MM.1S (cell line): ENCODE data around the gene HOXC4.
A peak's percentile ranks its signal among the peaks of the same experiment; 100 is the strongest.

Experiments
- DNase-seq: peaks from one replicate; pipeline ENCODE4 v3.0.0-alpha.2; 2015
- H2AFZ ChIP-seq: fragments of 300-600 bp; sonication (generic); 2 replicates; pipeline ENCODE4 v1.6.0; 2016; ENCODE audit warnings: antibody characterized with exemption, low read length
- H3F3A ChIP-seq: fragments of 300-600 bp; sonication (generic); 2 replicates; pipeline ENCODE4 v1.6.1; 2016; ENCODE audit warnings: mild to moderate bottlenecking, antibody characterized with exemption, low read length, moderate library complexity, mixed read lengths; ENCODE audit not compliant: insufficient read depth
- H3K27ac ChIP-seq: fragments of 300-600 bp; sonication (generic); 2 replicates; pipeline ENCODE4 v1.5.1; 2016; ENCODE audit warnings: mild to moderate bottlenecking, low read length
- H3K27me3 ChIP-seq: fragments of 300-600 bp; sonication (generic); replicated peaks from 2 replicates; pipeline ENCODE4 v1.6.0; 2016; ENCODE audit warnings: low read length; ENCODE audit not compliant: insufficient read depth
- H3K36me3 ChIP-seq: fragments of 300-600 bp; sonication (generic); replicated peaks from 2 replicates; pipeline ENCODE4 v1.6.1; 2016; ENCODE audit warnings: mild to moderate bottlenecking, low read length, mixed read lengths; ENCODE audit not compliant: insufficient read depth
- H3K4me1 ChIP-seq: fragments of 300-600 bp; sonication (generic); 2 replicates; pipeline ENCODE4 v1.6.1; 2016; ENCODE audit warnings: low read length, mixed read lengths
- H3K4me2 ChIP-seq: fragments of 300-600 bp; sonication (generic); 2 replicates; pipeline ENCODE4 v1.6.0; 2016; ENCODE audit warnings: low read depth, low read length
- H3K4me3 ChIP-seq: fragments of 300-600 bp; sonication (generic); 2 replicates; pipeline ENCODE4 v1.5.1; 2016; ENCODE audit warnings: low read length, mixed read lengths
- H3K79me2 ChIP-seq: fragments of 300-600 bp; sonication (generic); 2 replicates; pipeline ENCODE4 v1.6.1; 2016; ENCODE audit warnings: mixed run types, low read length, mixed read lengths
- H3K9ac ChIP-seq: fragments of 300-600 bp; sonication (generic); 2 replicates; pipeline ENCODE4 v1.6.1; 2016; ENCODE audit warnings: low read length, mixed read lengths
- H3K9me2 ChIP-seq: fragments of 300-600 bp; sonication (generic); replicated peaks from 2 replicates; pipeline ENCODE4 v1.6.1; 2016; ENCODE audit warnings: mild to moderate bottlenecking, low read length, mixed read lengths; ENCODE audit not compliant: insufficient read depth
- H3K9me3 ChIP-seq: fragments of 300-600 bp; sonication (generic); replicated peaks from 2 replicates; pipeline ENCODE4 v1.6.1; 2016; ENCODE audit warnings: mild to moderate bottlenecking, low read length, mixed read lengths; ENCODE audit not compliant: insufficient read depth
- H4K20me1 ChIP-seq: fragments of 300-600 bp; sonication (generic); 2 replicates; pipeline ENCODE4 v1.6.1; 2016; ENCODE audit warnings: mild to moderate bottlenecking, low read length, moderate library complexity, mixed read lengths; ENCODE audit not compliant: insufficient read depth
- EZH2 ChIP-seq: fragments of 300-600 bp; sonication (generic); optimal IDR thresholded peaks from 2 replicates; pipeline ENCODE3; 2017; ENCODE audit warnings: low read depth, mild to moderate bottlenecking, antibody characterized with exemption, low read length, mixed read lengths
- EZH2phosphoT487 ChIP-seq: fragments of 300-600 bp; sonication (generic); IDR thresholded peaks from 2 replicates; pipeline ENCODE4 v1.6.1; 2018; ENCODE audit warnings: antibody characterized with exemption, low read length
- TF ChIP-seq, protein P1 (sequence below): fragments of 300-600 bp; sonication (generic); IDR thresholded peaks from 2 replicates; pipeline ENCODE4 v1.5.1; 2016; ENCODE audit warnings: antibody characterized with exemption, low read length, mixed read lengths

The HOXC4 gene

DNA sequence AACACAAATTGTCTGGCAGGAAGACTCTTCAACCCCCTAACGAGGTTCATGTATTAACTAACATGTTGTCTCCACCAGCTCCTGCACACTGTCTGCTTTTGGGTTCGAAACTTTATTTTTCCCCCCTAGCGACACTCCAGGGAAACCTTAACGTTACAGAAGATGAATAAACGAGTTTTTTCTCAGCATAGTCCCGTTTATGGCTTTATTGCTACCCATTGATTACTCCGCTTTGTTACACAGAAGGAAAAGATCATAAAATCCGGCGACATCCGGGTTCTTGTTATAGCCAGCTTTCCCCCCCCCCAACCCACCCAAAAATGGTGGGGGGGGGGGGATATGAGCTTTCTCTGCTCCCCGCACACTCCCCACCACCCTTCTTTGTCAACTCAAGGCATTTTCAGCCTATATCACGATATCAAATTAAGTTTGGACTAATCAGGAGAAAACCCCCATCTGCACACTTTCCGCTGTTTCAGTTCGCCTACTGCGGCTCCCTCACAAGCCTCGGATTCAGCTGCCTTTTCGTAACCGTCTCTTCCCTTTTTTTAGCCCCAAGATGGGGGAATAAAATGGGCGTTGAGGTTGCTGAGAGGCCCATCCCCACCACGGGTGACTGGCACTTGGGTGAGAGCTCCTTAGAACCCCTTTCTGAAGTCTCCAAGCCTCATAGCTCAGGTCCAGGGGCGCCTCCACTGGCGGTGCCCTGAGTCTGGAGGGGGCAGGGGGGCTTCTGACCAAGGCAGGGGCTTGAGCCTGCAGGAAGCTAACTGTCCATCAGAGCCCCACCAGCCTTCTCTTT is 26.8 kb upstream of the HOXC4 start:
- DNase-seq = no peak
- Histone ChIP-seq H3K4me3 (no peak overlapping the region), H4K20me1 (no peaks in the 10 kb centered on the region), H3F3A (no peaks in the 10 kb centered on the region), H3K36me3 (no peaks in the 10 kb centered on the region), H3K27ac (no peak overlapping the region), H3K79me2 (no peaks in the 10 kb centered on the region), H2AFZ (no peak overlapping the region), H3K9ac (no peak overlapping the region), H3K4me2 (no peak overlapping the region), H3K9me3 (no peaks in the 10 kb centered on the region), H3K27me3 (peaks cover 99% of the 10 kb centered on the region), H3K9me2 (no peaks in the 10 kb centered on the region), H3K4me1 (no peaks in the 10 kb centered on the region)
- TF ChIP-seq EZH2phosphoT487 = no peak
- TF ChIP-seq, protein P1, sequence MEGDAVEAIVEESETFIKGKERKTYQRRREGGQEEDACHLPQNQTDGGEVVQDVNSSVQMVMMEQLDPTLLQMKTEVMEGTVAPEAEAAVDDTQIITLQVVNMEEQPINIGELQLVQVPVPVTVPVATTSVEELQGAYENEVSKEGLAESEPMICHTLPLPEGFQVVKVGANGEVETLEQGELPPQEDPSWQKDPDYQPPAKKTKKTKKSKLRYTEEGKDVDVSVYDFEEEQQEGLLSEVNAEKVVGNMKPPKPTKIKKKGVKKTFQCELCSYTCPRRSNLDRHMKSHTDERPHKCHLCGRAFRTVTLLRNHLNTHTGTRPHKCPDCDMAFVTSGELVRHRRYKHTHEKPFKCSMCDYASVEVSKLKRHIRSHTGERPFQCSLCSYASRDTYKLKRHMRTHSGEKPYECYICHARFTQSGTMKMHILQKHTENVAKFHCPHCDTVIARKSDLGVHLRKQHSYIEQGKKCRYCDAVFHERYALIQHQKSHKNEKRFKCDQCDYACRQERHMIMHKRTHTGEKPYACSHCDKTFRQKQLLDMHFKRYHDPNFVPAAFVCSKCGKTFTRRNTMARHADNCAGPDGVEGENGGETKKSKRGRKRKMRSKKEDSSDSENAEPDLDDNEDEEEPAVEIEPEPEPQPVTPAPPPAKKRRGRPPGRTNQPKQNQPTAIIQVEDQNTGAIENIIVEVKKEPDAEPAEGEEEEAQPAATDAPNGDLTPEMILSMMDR = no peak
- no peak for TF ChIP-seq EZH2

DNA sequence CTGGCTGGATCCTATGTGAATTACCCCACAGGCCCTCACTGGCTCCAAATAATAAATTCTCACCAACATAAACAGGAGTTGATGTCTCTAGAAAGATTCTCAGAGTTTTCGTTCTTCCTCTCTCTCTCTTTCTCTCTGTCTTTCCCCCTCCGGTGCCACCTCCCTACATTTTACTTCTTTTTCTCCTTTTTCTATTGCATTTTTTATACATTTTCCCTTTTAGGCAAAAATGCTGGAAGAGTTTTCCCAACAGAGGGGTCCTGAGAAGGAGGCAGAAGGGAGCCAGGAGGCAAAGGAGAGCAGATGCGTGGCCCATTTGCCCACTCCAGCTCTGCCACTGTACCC is 26.2 kb upstream of the HOXC4 start:
- Histone ChIP-seq H3K4me2 (no peak overlapping the region), H3K27me3 (peaks cover 99% of the 10 kb centered on the region), H3K36me3 (no peaks in the 10 kb centered on the region), H4K20me1 (no peaks in the 10 kb centered on the region), H3K79me2 (no peaks in the 10 kb centered on the region), H3K9me3 (no peaks in the 10 kb centered on the region), H3K9me2 (no peaks in the 10 kb centered on the region), H3K4me1 (no peaks in the 10 kb centered on the region), H2AFZ (no peak overlapping the region), H3K9ac (no peak overlapping the region), H3K27ac (no peak overlapping the region), H3F3A (no peaks in the 10 kb centered on the region), H3K4me3 (no peak overlapping the region)
- no peak for TF ChIP-seq EZH2phosphoT487
- TF ChIP-seq, protein P1 = no peak
- no peak for TF ChIP-seq EZH2
- no peak for DNase-seq

DNA sequence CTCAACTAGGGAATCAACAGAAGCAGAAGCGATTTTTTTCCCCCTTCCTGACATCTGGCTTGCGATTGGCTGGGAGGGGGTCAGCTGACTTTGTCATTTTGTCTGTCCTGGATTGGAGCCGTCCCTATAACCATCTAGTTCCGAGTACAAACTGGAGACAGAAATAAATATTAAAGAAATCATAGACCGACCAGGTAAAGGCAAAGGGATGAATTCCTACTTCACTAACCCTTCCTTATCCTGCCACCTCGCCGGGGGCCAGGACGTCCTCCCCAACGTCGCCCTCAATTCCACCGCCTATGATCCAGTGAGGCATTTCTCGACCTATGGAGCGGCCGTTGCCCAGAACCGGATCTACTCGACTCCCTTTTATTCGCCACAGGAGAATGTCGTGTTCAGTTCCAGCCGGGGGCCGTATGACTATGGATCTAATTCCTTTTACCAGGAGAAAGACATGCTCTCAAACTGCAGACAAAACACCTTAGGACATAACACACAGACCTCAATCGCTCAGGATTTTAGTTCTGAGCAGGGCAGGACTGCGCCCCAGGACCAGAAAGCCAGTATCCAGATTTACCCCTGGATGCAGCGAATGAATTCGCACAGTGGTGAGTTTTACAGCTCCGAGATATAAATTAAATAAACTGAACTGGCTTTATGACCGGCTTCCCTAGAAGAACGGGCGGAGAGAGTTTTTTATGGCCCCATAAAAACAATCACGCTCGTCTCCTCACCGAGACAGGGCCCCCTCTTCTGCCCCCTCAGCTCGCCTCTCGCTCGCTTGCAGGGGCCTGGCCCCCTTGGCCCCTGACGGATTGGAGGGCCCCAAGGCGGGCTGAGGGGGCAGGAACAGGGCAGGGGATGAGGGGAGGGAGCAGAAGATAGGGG is 25.1 kb upstream of the HOXC4 start, which contains the start of gene HOXC6:
HOXC6 (plus strand) TSS at position 127 of the 888 bp plus-strand sequence; CDS start at position 209, 82 bp downstream.
- Histone ChIP-seq H3K4me3 (no peak within 1 kb of the TSS), H3K4me1 (no peaks in the 10 kb centered on the region), H3K9me2 (no peaks in the 10 kb centered on the region), H3K9ac (no peak within 1 kb of the TSS), H3K79me2 (no peaks in the 10 kb centered on the region), H3K27ac (no peak within 1 kb of the TSS), H3K36me3 (no peaks in the 10 kb centered on the region), H3F3A (no peaks in the 10 kb centered on the region), H2AFZ (no peak within 1 kb of the TSS), H4K20me1 (no peaks in the 10 kb centered on the region), H3K27me3 (peaks cover 98% of the 10 kb centered on the region), H3K9me3 (no peaks in the 10 kb centered on the region), H3K4me2 (peak within 1 kb of the TSS; percentile 7; the same call in 1 of the 2 replicates)
- TF ChIP-seq, protein P1 = no peak
- TF ChIP-seq EZH2 (no peak), EZH2phosphoT487 (no peak)
- no peak for DNase-seq
